Endothelial cell of umbilical vein (primary cell): Measurements from ENCODE around the gene TMEM182.

Source experiments
- CTCF ChIP-seq, 2 donors: IDR thresholded peaks; 1 replicate in 1 of 2; 2 replicates in 1 of 2; pipeline ENCODE4 v1.5.1; 2011; ENCODE audit warnings: low read length in 2 of 2, mild to moderate bottlenecking in 2 of 2, moderate library complexity in 2 of 2, control low read depth in 1 of 2, inconsistent platforms in 1 of 2, low read depth in 1 of 2; ENCODE audit not compliant: insufficient read depth in 1 of 2; ENCODE audit errors: extremely low read depth in 1 of 2
- EZH2 ChIP-seq: IDR thresholded peaks from 2 replicates; pipeline ENCODE4 v1.6.1; 2012; ENCODE audit warnings: borderline replicate concordance, low read depth, mild to moderate bottlenecking, moderate library complexity, low read length, inconsistent platforms; ENCODE audit not compliant: severe bottlenecking
- GATA2 ChIP-seq: IDR thresholded peaks from 2 replicates; pipeline ENCODE4 v1.7.0; 2011; ENCODE audit warnings: low read depth, mild to moderate bottlenecking, moderate library complexity, mixed read lengths, low read length; ENCODE audit not compliant: insufficient read length, insufficient read depth
- JUN ChIP-seq: IDR thresholded peaks from 2 replicates; pipeline ENCODE4 v1.6.1; 2011; ENCODE audit warnings: borderline replicate concordance, low read depth; ENCODE audit not compliant: insufficient read length, insufficient read depth
- MAX ChIP-seq: IDR thresholded peaks from 2 replicates; pipeline ENCODE4 v1.6.1; 2011; ENCODE audit not compliant: insufficient read depth, insufficient read length
- MYC ChIP-seq: IDR thresholded peaks from one replicate; pipeline ENCODE4 v1.6.1; 2011; ENCODE audit warnings: mild to moderate bottlenecking, low read depth, low read length
- POLR2A ChIP-seq: IDR thresholded peaks from 2 replicates; pipeline ENCODE4 v1.6.1; 2012; ENCODE audit warnings: low read depth, mild to moderate bottlenecking, control low read depth, low read length

GRCh38 chr2:102815285-102815684, 53.5 kb downstream of the TMEM182 start:
- TF ChIP-seq EZH2 (no peak), CTCF (IDR thresholded peaks at IDR 0.05; ENCODE audit: extremely low read depth in 1 of 2, insufficient read depth in 1 of 2, low read depth in 1 of 2, low read length in 2 of 2) (no peak), POLR2A (no peak), MYC (no peak), GATA2 (no peak), MAX (no peak), JUN (no peak)
